Fibroblast of the aortic adventitia (primary cell): Measurements from ENCODE around the gene ABR. TPM values are rescaled to one million over a fixed set of nuclear protein-coding genes. Genes with fewer than 3 reads are reported as not detected.

ENCODE experiments used
- DNase-seq: peaks from one replicate; pipeline ENCODE4 v3.0.0-alpha.2; 2010; ENCODE audit warnings: low read depth
- H3K4me3 ChIP-seq: 2 replicates; pipeline ENCODE4 v1.5.1; 2011; ENCODE audit warnings: low read depth, mild to moderate bottlenecking, control low read depth, low read length, moderate library complexity
- total RNA-seq: library from RNA; depleted of rRNA; stranded (reverse); fragments of >200 nt; gene quantifications from 2 replicates; pipeline ENCODE4 v1.2.3, GENCODE V29; 2012; ENCODE audit warnings: low replicate concordance
- TF ChIP-seq, protein P1 (sequence below): IDR thresholded peaks from 2 replicates; pipeline ENCODE4 v1.5.1; 2011; ENCODE audit warnings: mild to moderate bottlenecking, low read length, control low read depth, inconsistent platforms; ENCODE audit not compliant: insufficient read depth

The ABR gene
- total RNA-seq, 1 donor, result 76.8 TPM

GRCh38 chr17:1224330-1224729, 44.5 kb upstream of the ABR start:
- H3K4me3 ChIP-seq, result no peak overlapping the region
- no peak for DNase-seq
- TF ChIP-seq, protein P1, sequence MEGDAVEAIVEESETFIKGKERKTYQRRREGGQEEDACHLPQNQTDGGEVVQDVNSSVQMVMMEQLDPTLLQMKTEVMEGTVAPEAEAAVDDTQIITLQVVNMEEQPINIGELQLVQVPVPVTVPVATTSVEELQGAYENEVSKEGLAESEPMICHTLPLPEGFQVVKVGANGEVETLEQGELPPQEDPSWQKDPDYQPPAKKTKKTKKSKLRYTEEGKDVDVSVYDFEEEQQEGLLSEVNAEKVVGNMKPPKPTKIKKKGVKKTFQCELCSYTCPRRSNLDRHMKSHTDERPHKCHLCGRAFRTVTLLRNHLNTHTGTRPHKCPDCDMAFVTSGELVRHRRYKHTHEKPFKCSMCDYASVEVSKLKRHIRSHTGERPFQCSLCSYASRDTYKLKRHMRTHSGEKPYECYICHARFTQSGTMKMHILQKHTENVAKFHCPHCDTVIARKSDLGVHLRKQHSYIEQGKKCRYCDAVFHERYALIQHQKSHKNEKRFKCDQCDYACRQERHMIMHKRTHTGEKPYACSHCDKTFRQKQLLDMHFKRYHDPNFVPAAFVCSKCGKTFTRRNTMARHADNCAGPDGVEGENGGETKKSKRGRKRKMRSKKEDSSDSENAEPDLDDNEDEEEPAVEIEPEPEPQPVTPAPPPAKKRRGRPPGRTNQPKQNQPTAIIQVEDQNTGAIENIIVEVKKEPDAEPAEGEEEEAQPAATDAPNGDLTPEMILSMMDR, result no peak

- DNase-seq, result no peak
- TF ChIP-seq, protein P1, result no peak
- H3K4me3 ChIP-seq, result no peak overlapping the region
These were observed 43.9 kb upstream of the ABR start for GRCh38 chr17:1223662-1224061.

DNA sequence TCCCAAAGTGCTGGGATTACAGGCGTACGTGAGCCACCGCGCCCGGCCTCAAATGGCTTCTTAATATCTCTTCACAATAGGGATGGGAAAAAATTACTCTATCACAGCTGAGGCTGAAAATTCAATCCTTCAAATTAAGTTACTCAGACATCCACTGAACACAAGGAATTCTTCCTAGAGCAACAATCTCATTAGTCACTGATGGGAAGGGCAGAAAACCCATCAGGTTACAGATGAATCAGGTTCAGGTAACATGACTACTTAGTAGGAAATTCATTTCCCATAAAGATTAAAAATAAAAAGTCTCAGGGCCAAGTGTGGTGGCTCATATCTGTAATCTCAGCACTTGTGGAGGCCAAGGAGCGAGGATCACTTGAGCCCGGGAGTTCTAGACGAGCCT, 42.5 kb upstream of the ABR start:
- DNase-seq, result no peak
- TF ChIP-seq, protein P1, result no peak
- no peak overlapping the region for H3K4me3 ChIP-seq

DNA sequence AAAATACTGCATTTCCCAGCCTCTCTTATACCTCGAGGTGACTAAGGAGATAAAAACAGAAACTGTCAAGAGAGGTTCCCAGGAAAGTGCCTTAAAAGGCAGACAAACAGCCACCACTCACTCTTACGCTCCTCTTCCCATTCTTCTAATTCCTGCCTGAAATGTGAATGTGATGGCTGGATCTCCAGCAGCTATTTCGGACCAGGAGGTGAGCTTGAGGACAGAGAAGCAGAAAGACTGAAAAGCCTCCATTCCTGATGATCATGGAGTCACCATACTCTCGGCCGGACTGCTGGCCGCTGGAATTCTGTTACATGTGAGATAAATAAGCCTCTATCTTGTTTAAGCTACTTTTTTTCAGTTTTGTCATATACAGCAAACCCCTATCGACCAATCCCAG, 41.4 kb upstream of the ABR start:
- TF ChIP-seq, protein P1, result no peak

DNA sequence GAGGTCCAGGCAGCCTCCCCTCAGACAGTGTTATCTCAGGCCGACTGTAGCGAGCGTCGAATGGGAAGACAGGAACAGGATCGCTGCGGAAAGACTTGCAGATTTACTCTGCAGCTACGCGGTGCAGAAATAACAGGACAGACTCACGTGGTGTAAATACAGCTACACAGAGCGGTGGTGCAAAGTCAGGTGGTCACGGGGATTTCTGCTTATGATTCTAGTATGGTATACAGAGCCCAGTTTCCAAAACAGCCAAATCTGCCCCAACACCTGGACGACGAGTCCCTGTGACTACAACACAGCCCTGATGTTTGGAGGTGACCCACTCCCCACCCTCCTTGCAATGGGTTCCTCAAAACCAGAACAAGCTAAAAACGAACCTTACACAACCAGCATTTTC, 40.6 kb upstream of the ABR start:
- TF ChIP-seq, protein P1, result no peak
- DNase-seq, result no peak
- H3K4me3 ChIP-seq, result no peak overlapping the region

More for the DNA sequence above, 41.4 kb upstream of the ABR start:
- H3K4me3 ChIP-seq, result no peak overlapping the region
- no peak for DNase-seq

GRCh38 chr17:1217089-1217385, 37.3 kb upstream of the ABR start:
- H3K4me3 ChIP-seq, result no peak overlapping the region
- DNase-seq, result no peak
- TF ChIP-seq, protein P1, result no peak
